Activated CD4-positive, alpha-beta T cell treated with anti-CD3 and anti-CD28 coated beads for 24 hours (primary cell): ENCODE data around the gene PDHX.
A peak's percentile ranks its signal among the peaks of the same experiment; 100 is the strongest.

Source experiments
- DNase-seq, 2 donors: peaks; one replicate each; pipeline ENCODE4 v3.0.0-alpha.2; 2020; ENCODE audit warnings: low read depth in 2 of 2

The PDHX gene

GRCh38 chr11:34990916-34991315 lies 74.5 kb downstream of the PDHX start:
- no peak for DNase-seq

DNA sequence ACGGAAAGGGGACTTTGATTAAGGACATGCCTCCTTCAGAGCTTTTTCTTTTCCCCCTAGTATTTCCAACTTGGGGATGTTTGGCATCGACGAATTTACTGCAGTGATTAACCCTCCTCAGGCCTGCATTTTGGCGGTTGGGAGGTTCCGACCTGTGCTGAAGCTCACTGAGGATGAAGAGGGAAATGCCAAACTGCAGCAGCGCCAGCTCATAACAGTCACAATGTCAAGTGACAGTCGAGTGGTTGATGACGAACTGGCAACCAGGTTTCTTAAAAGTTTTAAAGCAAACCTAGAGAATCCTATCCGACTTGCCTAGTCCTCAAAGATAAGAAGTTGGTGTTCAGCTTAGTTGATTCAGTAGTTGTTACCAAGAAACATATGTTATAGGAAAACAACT lies 78.4 kb downstream of the PDHX start:
- DNase-seq: no peak

DNA sequence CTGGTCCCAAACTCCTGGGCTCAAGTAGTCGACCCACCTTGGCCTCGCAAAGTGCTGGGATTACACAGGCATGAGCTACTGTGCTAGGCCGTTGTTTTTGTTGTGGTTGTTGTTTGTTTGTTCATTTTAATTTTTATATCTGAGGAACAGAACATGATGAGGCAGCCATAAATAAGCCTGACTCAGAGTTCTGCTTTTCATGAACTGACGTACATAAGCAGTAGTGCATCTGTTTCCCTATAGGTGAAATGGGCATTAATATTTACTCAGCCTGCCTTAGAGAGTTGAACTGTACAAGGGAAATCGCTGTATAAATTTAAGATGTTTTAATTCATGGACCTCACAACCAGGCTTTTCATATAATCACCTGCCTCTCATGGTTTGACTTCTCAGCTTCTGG lies 80.5 kb downstream of the PDHX start:
- DNase-seq: no peak

DNA sequence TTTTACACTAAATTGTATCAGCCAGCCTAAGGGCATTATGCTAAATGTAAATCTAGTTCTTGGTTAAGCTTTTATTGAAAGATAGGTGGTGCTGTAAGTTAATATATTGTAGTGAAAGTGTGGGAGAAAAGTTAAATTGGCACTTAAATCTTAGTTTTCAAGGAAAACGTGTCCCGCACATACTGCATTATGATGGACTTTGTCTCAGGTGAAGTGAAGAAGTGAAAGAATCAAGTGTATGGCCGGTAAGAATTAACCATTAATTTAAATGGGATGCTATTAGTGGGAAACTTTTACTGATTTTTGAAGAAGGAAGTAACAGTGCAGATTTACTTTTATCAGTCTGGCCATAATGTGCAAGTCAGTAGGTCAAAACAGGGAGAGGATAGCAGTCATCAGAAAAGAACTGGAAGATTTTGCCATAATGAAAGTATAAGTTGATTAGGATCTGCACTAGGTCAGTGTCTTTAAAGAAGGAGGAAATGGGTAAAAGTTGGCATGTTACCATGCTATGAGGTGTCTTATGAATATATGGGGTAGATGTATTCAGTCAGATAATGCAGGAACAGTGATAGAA lies 81.6 kb downstream of the PDHX start:
- no peak for DNase-seq

GRCh38 chr11:34999453-34999852 lies 83.0 kb downstream of the PDHX start:
- DNase-seq: no peak

DNA sequence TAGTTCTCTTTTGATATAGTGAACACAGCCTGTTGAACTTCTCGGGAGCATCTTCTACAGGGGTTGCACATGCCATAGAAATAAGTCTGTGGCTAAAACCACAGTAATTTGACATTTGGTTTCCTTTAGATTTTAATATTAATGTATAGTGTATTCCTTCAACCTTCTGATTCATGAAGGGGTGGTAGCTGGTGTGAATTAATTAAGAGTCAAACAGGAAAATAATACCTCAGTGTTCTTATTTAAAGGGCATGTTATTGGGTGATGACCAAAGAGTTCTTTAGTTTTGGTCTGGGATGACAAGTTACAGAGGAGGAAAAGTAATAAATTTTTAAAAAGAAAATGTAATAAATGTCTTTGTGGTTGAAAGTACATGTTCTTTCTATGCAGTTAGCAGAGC lies 86.8 kb downstream of the PDHX start:
- DNase-seq: no peak

- no peak for DNase-seq
These were observed 87.2 kb downstream of the PDHX start for GRCh38 chr11:35003658-35004057.

DNA sequence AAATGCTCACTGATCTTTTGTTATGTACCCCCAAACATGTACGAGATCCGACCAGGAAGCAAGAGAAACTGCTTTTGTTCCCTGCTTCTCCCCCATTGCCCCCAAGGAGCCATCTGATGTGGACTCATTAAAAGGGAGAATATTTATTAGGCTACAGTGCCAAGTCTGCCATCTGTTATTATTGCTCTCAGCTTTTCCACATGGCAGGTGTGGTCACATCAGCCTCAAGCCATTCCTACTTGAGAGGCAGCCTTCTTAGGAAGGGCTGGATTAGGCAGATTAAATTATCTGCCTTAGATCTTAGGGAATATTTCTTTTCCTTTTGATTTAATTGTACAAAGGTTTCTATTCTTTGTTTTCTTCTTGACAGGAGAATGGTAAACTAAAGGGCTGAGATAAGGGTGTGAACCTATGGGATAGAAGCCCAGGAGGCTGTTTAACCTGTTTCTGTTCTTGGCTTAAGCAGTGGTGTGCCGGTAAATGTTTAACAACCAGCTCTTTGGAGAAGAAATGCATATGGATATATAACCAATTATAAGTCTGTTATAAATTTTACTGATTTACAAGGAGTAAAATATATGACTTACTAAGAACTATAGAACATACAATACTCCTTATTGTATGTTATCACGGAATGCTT lies 88.8 kb downstream of the PDHX start:
- no peak for DNase-seq

- no peak for DNase-seq
These were observed 90.1 kb downstream of the PDHX start for GRCh38 chr11:35006389-35007128.

DNA sequence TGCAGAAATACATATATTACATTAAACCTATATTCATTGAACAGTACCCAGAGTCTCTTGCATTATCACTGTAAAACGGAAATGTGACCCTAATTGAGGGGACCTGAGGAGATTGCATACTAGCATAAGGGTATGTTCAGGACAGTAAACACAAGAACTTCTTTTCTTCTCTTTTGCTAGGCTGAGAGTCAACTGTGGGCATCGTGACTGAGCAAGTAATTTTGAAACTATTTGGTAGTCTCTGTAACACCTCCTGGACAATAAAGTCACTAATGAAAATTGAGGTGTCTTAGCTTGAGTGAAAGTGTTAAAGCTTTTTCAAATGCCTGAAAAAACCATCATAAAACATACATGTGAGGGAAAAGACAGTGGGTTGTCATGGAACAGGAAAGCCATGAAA lies 90.9 kb downstream of the PDHX start:
- no peak for DNase-seq

GRCh38 chr11:35009191-35009943 lies 92.9 kb downstream of the PDHX start:
- DNase-seq: no peak

- DNase-seq: no peak
These were observed 93.5 kb downstream of the PDHX start for GRCh38 chr11:35009944-35010342.

- DNase-seq: no peak
These were observed 94.2 kb downstream of the PDHX start for GRCh38 chr11:35010654-35011053.

DNA sequence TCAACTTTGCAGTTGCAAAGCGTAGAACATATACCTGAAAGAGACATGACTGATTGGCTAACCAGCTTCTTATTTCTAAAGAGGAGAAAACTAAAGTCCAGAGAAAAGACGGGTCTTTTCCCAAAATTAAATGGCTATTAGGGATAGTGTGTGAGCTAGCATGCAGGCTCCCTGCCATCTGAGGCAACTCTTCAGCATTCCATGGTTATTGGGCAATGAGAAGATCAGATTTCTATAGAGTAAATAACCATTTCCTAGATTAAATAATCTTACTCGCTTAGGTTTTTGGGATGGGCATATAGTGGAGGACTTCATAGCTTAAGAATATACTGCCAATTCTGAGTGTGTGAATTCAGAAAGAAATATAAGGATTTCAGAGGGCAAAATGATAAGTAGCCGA lies 95.0 kb downstream of the PDHX start:
- DNase-seq: no peak

- DNase-seq: no peak
These were observed 95.5 kb downstream of the PDHX start for GRCh38 chr11:35011944-35012343.

DNA sequence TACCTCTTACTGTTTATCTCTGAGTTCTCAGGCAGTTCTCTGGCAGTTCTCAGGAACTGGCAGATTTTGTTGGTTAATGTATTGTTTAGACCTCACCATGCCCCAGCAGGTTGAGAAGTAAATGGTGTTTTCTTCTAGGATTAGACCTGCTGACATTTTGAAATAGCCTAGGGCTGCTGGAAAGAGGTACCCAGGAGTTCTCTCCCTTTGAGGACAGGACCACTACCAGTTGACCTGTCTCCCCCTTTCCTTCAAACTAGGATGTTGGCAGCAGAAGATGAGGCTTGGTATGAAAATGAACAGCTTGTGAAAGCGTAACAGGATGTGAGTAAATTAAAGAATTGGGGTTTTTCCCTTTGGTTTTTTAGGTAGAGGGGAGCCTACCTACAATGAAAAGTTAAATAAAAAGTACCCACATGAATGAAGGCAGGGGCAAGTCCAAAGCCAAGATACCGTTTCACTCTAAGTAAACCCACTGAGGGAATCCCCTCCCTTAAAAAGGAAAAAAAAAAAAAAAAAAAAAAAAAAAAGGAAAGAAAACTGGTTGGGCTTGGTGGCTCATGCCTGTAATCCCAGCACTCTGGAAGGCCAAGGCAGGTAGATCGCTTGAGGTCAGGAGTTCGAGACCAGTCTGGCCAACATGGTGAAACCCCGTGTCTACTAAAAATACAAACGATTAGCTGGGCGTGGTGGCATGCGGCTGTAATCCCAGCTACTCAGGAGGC lies 96.2 kb downstream of the PDHX start:
- peak in 1 of 2 donors; percentile 7 for DNase-seq

- DNase-seq: no peak
These were observed 97.3 kb downstream of the PDHX start for GRCh38 chr11:35013514-35014233.

DNA sequence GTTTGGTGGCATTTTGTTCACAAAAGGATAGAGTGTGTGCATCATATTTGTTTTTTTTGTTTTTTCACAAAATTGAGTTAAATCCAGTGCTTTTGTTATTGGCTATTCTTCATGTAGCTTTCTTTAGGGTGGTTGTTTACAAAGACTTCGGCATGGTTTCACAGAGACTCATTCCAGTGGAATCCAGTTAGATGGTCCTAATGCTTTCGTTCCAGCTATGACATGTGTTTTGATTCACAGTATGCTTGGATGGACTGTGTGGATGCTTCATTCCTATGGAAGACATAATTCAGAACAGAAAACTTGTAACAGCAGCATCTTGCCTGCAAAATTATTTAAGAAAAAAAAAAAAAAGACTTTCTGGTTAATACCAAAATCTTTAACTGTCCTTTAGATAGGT lies 97.9 kb downstream of the PDHX start:
- no peak for DNase-seq

GRCh38 chr11:35015621-35016387 lies 99.4 kb downstream of the PDHX start:
- no peak for DNase-seq

- no peak for DNase-seq
These were observed 100.5 kb downstream of the PDHX start for GRCh38 chr11:35016916-35017315.
